Inferior parietal cortex (tissue), 1 donor: Measurements from ENCODE around the gene KLF7.

Experiments
- DNase-seq: peaks from one replicate; pipeline ENCODE4 v3.0.0-alpha.2; 2016; ENCODE audit errors: extremely low spot score

Gene KLF7

DNA sequence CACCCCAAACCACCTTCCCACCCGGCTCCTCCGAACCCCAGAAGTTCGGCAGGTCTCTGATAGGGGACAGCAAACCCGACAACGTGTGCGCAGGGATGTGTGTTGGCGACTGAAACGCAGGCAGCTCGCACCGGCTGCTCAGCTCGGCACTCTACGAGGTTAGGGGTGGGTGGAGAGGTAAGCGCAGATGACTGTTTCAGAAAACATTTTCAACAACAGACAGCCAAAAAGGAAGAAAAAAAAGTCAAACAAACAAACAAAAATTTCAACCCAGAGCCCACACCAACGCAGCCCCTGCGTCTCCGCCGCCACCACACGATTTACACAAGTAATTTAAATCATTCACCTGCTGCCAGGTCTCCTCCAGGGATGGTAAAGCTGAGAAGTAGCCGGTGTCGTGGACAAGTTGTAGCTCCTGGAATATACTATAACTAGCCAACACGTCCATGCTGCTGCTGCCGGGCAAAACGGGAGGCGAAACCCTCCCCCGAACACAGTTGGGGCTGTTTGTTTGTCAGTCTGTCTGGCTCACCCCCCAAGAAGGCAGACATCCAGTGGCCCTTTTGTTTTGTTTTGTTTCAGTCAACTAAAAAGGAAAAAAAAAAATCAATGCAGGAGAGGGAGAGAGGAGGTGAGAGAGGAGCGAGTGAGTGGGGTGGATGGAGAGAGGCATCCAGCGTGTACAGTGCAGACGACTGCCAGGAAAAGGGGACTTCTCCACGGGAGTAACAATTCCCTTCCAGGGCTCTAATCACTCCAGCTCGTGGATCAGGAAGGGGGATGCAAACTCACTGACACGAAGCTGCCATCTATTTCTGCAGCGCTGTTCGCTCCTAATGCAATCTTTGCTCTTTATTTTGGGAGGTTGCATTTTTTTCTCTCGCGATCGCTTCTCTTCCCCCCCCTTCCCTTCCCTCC, at the start of gene KLF7:
Gene KLF7 (minus strand): TSS at position 828 of the 918 bp plus-strand sequence. CDS start 380 bp downstream, at position 448.
- no peak for DNase-seq

DNA sequence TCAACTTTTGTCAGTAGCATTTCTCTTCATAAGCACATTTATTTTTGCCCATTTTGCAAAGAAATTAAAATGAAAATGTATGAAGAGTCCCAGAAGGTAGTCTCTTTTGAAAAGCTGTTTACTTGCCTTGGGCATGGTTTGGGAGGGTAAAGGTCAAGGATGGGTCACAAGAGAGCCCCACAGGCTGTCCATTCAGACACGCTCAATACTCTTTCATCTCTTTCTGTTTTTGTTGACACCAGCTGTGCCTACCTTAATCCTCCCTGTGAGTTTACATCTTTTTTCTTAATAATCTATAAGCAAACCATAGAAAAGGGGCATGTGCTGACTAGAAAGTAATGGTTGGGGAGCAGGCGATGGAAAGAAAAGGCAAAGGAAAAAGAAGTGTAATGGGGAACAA, 49.6 kb upstream of the KLF7 start:
- DNase-seq, result no peak

DNA sequence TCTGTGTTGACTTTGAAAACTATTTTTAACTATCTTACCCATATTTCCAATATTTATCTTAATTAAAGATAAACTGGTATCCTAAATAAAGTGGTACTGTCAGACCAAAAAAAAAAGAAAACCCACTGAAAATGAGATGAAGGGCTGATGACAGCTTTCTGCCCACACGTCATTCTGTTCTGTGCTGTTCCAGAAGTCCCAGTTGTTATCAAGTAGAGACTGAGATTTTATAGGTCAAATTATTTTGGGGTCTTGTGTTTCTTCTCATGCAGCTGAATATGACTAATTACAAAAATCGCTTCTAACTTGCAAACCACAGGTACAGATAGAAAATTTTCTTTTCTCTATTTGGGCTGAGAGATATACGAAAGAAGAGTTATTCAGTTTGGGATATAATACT, 48.7 kb upstream of the KLF7 start:
- DNase-seq, result no peak

DNA sequence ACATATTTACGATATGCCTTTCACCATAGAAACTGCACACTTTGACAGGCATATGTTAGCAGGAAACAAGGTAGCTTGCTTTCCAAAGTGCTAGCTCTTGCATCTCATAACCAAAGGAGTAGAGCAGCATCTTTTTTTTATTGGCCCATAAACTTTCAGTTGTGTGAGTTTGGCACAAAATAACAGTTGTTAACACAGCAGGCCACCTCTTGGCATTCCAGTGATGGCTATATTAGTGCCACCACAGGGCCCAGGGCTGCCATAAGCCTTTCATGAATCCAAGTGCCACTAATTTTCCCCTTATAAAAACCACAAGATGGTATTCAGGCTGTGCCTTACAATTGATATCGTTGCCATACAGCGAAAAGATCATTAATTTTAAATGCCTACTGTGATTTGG, 40.3 kb upstream of the KLF7 start:
- no peak for DNase-seq

DNA sequence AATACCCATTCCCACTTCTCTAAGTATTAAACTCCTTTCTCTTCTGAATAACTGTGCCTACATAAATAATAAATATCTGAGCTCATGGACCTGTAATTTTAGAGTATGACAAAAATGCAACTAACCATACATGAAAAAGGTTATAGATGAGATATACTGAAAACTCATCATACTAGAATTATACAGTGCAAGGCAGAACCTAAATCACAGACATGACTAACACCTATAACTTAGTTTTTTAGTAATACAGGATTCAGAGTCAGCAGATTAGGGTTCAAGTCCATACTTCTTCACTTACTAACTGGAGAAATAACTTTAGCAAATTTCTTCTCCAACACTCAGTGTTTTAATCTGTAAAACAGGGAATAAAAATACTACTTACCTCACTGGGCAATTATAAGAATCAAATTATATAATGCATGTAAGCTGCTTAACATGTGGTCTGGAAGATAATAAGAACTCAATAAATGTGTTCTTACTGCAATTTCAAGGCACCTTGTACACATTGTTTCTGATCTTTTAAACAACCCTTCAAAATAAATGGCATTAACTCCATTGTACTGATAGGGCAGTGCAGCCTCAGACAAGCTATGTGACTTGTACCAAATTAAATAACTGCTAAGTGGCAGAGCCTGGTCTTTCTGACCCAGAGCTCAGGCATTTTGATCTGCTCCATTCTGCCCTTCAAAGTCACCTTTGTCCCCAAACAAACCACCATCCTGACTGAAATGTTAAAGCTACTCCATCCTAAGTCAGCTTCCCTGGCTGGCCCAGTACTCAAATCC, 39.6 kb upstream of the KLF7 start:
- DNase-seq, result no peak

DNA sequence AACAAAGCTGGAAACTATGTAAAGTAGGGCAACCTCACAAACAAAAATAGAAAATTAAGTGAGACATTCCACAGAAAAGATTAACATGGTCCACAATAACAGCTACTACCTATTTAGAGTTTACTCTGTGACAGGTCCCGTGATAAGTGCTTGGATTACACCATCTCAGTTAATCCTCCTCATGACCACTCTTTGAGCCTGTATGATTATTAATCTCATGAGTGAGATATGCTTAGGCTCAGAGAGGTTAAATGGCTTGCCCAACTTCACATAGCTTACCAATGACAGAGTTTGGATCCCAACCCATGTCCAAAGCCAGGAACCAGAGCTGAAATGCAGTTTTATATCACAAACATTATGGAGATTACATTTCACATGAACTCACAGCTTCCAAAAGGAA, 37.3 kb upstream of the KLF7 start:
- no peak for DNase-seq

DNA sequence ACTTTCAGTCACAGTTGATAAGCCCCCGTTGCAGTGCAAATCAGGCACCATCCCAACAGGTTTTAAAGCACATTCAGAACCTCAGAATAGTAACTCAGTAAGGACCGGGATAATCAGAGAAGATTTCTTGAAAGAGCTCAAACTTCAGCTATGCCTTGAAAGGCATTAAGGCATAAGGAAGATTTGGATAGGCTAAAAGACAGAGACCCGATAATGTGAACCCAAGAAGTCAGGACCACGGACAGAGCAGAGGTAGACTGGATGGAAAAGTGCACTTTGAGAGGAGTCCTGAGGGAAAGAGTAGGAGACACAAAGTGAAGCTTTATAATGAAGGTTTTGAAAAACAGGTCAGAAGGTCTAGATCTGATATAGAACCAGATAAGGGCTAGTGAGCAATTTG, 36.9 kb upstream of the KLF7 start:
- DNase-seq, result no peak

DNA sequence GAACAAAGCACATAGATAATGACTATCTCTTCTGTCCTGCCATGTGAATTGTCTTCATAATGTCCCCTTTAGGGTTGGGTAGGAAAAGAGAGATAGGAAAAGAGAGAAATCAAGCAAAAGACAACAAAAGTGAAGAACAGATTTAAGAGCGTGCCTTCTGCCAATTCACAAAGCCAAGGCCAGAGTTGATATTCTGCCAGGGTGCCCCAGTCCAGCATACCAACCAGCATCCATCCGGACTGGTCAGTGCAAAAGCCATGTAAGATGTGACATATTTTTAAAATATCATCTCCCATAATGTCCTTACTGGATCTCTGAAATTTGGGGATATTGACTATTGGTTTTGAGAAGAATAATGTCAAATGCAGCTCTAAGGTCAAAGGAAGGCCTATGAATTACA, 35.7 kb upstream of the KLF7 start:
- DNase-seq, result no peak

DNA sequence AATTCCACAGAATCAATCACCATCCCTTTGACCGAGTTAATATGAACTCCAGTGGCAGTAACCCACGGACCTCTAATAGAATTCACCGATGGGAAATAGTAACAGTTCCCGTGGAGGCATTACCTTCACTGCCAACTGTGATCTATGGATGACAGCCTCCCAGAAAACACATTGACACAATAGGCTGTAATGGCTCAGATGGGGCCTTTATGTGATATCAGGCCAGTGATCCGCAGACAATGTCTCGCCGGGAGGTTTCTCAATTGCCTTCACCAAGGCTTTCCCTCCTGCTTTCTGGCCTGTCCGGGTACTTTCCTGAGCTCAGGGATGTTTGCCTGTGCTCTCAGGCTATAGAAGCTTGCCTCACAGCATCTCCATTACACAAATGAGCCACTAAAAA, 34.4 kb upstream of the KLF7 start:
- no peak for DNase-seq

DNA sequence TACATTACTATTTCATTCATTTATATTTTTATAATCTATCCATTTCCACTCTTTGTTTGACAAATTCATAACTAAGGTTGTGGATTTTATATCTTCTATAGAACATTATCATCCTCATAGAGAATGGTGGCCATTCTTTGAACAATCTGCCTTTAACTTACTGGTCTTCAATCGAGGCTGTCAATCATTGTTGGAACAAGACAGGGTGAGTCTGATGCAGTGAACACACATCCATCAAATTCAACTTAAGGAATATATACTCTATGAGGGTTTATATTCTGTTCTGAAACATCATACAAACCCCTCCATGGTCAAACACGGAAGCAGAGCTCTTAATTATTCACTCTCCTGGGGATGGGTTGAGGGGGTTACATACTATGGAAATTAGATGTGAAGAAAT, 28.3 kb upstream of the KLF7 start:
- DNase-seq, result no peak

DNA sequence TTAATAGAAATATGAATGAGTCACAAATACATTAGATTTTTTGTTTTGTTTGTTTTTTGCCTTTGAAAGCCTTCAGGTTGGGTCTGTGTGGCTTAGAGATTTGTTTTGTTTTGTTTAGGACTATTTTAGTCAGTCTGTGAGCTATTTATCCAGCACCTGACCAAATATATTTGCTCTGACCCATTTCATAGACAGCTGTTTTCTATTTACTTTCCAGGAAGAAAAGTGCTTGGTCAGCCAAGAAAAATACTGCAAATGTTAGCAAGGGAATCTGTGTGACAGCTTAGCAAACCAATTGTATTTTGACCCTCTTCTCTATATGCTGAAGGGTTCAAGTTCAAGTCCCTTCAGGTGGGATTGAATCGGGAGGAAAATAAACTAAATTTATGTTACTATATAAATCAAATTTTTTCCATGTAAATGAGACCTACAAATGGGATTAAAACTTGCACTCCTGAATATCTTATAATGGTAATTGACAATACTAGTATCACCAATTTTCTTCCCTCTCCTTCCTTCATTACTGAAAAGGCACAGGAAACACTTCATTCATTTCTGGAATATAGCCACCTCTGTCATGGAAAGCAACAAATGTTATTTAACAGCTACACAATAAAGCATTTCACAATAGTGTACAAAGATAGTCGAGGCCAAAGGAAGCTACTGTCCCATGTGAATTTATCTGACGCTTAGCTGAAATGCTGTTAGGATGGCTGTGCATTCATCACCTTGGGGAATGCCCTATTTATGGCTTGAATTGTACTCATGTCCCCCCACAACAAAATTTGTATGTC, 23.1 kb upstream of the KLF7 start:
- no peak for DNase-seq

DNA sequence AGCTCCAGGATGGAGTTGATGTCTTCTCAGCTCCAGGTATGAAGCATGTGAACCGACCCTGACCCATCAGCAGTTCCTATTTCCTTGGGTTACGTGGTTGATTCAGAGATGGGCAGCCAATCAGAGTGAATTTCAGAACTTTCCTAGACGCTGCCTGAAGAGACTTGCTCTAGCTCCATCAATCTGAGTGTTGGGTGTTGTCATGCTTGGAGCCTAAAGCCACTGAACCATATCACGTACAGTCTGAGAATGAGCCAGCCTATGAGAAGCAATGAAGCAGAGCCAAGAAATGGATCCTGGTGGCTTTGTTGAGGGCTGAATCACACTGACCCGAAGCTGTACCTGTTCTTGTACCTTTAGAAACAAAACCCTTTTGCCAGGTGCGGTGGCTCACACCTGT, 19.6 kb upstream of the KLF7 start:
- no peak for DNase-seq

DNA sequence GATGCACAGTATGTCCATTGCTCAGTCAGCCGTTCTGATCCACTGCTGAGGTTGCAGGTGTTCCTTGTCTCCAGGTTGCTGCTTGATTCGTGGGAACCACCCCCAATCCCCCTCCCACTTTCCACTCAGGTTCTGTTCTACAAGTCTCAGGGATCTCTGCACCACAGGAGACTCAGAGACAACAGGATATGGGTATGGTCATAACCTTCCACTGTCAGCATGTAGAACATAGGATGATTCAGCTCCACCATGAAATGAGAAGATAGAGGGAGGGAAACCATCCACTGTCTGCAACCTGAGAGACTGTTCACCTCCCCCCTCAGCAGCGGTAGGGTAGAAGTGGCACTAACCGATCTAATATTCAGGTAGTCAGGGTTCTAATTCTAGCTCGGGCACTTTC, 19.0 kb upstream of the KLF7 start:
- DNase-seq, result no peak

DNA sequence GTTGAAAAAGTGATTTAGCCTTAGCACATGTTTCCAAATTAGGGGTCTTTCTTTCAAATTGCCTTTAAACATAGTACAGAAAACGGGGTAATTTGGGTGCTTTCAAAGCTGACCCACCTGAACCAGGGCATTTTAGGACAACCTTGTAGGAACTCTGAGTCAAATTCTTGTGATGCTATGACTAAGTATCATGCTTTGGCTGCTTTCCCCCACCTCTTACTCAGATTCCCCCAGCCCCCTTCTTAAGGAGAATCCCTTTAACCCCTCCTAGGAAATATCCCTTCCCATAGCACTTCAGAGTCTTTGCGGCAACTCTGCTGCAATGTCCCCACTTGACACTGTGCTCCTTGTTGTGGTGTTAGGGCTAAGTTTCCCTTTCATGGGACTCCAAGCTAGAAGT, 18.6 kb upstream of the KLF7 start:
- DNase-seq, result no peak

DNA sequence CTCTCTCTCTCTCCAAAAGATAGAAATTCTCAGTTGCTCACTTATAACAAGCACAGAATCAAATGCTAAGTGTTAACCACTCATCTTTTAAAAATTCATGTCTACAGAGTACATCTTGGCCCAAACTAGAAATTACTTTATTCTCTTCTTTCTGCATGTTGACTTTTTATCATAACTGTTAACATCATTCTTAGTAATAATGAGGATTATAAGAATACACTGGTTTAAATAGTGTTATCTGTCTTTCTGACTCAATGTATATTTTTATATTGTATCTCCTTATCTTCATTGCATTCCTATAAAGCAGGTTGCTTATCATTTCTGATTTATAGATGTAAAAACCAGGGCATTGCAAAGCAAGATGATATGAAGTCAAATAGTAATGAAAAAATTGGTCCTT, 17.8 kb upstream of the KLF7 start:
- DNase-seq, result no peak

DNA sequence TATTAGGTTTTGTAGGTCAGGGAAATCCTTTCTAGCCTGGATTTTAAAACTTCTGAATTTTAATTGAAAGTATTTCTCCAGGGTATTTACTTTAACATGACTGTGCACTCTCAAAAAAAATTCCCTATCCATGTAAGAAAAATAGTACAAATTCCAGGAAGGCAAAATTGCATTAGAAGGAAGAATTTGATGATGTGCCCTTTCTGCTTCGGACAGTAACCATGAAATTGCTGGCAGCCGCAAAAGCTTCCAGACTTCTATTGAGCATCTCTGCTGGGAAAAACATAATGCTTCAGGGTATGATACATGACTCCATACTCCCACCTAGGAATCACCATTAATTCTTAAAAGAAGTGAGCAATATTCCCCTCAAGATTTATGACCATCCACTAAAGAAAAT, 17.2 kb upstream of the KLF7 start:
- DNase-seq, result no peak

DNA sequence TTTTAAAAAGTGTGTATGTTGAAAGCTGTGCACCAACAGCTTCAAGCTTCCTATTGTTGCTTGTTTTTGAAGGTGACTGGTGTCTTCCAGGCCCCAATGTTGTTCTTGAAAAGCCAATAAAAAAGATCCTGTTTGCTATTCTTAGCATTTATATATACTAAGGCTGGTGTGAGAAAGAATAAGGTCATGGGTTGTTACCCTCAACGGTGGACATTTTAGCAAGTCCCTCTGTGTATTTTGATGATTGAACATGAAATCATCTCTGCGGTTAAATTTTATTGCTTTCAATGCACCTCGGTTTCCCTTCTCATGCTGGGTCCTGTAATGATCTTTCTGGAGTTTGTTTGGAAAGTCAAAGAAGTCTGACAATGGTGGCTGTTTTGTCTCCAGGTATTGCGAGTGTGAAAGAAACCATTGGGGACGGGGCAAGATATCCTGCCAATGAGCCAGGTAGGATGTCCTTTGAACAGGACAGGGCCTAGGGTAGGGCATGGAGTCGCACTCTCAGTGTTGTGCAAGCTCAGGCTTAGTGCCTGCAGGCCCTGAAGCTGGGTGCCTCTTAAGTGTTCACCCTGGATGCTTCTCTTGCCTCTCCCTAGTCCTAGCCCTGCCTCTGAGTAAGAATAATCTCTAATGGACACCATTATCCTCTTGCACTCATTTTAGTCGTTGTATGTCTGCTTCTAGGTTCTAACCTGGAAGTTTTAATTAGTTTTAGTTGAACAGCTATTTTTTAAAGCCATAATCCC, 16.0 kb upstream of the KLF7 start:
- DNase-seq, result no peak

DNA sequence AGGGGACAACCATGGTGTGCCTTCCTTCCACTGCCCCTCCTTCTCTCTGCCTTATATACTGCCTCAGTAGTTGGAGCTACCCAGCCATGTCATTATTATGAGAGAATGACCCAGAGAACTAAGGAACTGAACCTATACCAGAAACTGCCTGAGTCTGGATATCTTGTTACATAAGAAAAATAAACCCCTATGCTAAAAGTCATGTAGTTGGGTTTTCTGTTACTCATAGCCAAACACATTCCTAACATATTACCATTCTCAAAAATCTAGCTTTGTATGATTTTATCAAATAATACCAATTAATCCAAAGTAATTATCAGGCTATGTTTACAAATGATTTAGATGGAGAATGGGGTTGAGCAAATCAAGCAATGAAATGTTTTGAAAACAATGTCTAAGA, 15.0 kb upstream of the KLF7 start:
- DNase-seq, result no peak

DNA sequence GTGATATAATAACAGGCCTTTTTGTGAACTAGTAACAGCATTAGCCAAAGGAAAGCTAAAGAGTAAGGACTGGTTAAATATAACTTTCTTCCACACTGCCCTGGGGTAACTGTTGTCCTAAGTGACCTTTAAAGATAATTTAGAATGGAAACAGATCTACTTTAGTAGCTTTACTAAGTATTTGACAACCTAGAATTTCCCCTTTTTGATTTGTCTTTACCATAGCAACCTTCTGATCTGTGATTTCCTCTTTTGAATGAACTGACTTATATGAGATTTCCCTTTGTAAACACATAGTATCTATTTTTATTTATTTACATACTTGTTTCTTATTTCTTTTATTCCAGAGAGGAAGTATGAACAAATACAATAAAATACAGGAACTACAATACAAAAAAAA, 10.5 kb upstream of the KLF7 start:
- no peak for DNase-seq

DNA sequence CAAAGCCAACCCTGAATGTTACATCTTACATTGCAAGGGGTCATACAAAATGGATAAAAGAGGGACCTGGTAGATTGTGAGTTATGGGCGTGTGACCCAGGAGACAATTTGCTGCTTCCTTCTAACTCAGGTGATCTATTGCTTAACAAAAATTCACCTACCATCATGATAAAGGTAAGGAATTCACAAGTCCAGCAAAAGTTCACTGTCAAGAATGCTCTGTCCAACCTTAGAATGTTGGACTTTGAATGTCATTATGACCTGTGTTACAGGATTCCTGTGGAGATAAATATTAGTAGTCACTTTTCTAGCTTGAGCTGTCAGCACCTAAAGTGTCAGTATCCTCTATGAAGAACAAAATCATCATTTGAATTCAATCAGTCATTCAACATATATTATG, 7.9 kb upstream of the KLF7 start:
- DNase-seq, result no peak

DNA sequence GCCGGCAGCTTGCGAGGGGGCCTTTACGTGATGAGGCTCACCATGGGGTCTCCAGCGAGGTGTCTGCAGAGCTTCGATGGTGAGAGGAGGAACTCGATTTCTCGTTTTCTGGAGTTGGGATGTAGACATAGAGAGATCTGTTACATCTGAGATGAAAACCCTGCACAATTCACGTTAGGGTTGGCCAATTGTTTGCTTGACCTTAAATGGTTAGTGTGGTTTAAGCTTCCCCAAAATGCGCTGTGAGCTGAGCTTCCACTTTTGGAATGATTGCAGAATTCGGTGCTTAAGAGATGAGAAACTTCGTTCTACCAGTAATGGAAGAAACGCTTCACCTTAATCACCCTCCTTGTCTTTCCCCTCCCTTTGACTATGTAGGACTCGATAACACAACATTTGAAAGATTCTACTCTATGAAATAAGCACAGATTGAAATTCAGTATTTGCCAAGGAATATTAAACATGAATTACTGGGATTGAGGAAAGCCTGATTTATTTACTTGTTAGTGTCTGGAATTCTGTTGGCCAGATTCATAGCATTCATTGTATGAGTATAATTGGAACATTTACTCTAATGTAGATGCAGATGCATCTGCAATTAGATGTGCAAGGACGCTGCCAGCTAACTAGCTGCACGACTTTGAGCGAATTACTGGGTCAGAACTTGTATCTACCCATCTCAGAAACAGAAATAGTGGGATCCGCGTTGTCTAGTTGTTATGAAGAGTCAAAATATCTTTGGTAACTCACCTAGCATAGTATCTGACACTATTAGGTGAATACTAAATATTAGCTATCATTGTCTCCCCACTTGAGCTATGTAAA, 1.6 kb upstream of the KLF7 start:
- DNase-seq, result peak; percentile 74
